Retinal pigment epithelial cell (primary cell): ENCODE measurements around the gene HOXD12.

Source experiments
- DNase-seq: peaks from one replicate; pipeline ENCODE4 v3.0.0-alpha.2; 2010; ENCODE audit warnings: low read depth
- H3K4me3 ChIP-seq: 2 replicates; pipeline ENCODE4 v1.5.1; 2011; ENCODE audit warnings: mild to moderate bottlenecking, low read length, control low read depth, moderate library complexity
- TF ChIP-seq, protein P1 (sequence below): conservative IDR thresholded peaks from 2 replicates; pipeline ENCODE4 v1.5.1; 2011; ENCODE audit warnings: low read depth, low read length, control low read depth, inconsistent platforms

HOXD12 gene

DNA sequence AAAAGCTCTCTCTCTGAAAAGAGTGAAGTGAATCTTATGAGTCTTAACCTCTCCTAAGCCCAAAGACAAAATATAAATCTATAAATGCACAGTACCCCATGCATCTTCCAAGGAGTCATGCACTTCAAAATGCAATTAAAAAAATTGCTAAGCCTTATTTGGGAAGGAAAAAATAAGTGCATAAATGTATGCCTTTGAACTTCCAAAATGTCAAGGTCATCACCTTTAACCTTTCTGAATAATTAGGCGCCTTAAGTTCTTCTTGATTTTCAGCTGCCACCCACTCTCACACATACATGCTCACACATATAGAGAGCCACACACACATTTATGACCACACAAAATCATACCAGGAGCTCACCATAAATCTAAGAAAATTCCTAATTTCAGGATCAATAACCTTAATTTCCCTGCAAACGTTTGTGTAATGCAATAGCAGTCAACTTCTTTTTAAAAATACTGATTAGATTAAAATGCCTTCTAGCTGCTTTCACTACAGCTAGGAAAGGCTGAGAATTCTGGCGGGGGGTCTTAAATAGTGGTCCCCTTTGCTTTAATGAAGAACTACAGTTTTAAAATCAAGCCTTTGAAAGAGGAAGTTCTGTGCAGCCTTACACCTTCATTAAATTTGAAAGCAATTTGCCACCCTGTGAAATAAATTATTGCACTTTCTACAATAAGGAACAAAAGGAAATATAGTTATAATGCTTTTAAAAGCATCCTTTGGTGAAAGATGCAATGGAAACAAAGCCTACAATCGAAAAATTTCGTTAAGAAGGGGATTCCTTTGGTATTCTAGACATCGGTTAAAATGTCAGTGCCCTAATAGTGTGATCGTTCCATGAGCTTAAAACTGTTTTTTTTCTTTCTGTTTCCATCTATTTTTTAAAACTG, 11.1 kb downstream of the HOXD12 start:
- DNase-seq = no peak
- H3K4me3 ChIP-seq = no peak overlapping the region
- TF ChIP-seq, protein P1, sequence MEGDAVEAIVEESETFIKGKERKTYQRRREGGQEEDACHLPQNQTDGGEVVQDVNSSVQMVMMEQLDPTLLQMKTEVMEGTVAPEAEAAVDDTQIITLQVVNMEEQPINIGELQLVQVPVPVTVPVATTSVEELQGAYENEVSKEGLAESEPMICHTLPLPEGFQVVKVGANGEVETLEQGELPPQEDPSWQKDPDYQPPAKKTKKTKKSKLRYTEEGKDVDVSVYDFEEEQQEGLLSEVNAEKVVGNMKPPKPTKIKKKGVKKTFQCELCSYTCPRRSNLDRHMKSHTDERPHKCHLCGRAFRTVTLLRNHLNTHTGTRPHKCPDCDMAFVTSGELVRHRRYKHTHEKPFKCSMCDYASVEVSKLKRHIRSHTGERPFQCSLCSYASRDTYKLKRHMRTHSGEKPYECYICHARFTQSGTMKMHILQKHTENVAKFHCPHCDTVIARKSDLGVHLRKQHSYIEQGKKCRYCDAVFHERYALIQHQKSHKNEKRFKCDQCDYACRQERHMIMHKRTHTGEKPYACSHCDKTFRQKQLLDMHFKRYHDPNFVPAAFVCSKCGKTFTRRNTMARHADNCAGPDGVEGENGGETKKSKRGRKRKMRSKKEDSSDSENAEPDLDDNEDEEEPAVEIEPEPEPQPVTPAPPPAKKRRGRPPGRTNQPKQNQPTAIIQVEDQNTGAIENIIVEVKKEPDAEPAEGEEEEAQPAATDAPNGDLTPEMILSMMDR = no peak

DNA sequence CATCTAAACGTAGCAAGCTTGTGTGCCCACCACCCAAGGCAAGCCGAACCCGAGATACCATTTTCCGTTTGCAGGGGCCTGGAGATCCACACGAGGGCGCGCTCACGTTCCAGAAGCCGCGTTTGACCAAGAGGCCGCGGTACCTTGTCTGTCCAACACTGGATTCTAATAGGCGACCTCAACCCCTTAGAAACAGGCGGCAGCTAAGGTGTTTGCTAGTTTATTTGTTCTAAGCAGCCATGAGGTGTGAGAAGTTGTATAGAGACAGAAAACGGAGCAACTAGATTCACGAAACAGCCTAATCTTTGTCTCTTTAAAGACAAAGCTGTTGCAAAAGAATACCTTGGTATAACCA, 11.7 kb downstream of the HOXD12 start:
- TF ChIP-seq, protein P1 = peak; percentile 78
- DNase-seq = no peak
- no peak overlapping the region for H3K4me3 ChIP-seq

DNA sequence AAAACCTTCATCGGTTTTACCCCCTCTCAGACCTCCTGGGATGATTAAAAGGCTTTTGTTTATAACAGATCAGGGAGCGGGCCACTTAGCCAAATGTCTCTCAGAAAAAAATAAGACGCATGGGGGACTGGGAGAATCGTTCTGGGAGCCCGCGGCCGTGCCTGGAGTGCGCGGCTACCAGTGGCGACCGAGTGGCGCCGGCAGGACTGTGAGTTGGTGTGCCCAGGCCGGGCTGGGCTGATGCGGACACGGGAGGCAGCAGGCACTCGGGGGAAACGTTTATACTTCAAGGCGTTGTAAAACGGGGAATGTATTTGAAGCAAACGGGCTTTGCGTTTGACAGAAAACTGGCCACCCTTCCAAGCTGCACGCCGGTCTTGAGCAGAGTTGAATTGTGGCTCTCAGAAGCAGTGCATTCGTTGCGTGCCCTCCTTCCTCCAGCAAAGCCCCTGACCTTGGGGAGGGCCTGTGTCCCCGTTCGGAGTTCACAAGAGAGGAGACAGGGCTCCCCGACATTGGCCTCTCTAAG, 12.3 kb downstream of the HOXD12 start:
- no peak for DNase-seq
- H3K4me3 ChIP-seq = no peak overlapping the region
- TF ChIP-seq, protein P1 = no peak

GRCh38 chr2:176112375-176113302, 13.0 kb downstream of the HOXD12 start:
- no peak overlapping the region for H3K4me3 ChIP-seq
- no peak for DNase-seq
- TF ChIP-seq, protein P1 = no peak

- no peak overlapping the region for H3K4me3 ChIP-seq
- DNase-seq = no peak
- TF ChIP-seq, protein P1 = no peak
These were observed 14.7 kb downstream of the HOXD12 start for GRCh38 chr2:176114120-176114929.

- TF ChIP-seq, protein P1 = no peak
- no peak for DNase-seq
- H3K4me3 ChIP-seq = no peak overlapping the region
These were observed 15.5 kb downstream of the HOXD12 start for GRCh38 chr2:176114930-176115625.
